Hepatocyte (in vitro differentiated cells): ENCODE measurements around the gene MARVELD2. TPM values are rescaled to one million over a fixed set of nuclear protein-coding genes. Genes with fewer than 3 reads are reported as not detected.

Experiments
- DNase-seq: peaks from one replicate; pipeline ENCODE4 v3.0.0-alpha.2; 2016; ENCODE audit warnings: low spot score
- H2AFZ ChIP-seq: fragments of 200-600 bp; sonication (generic); 2 replicates; pipeline ENCODE4 v1.6.0; 2016; ENCODE audit warnings: antibody characterized with exemption, mild to moderate bottlenecking
- H3K27ac ChIP-seq: fragments of 200-600 bp; sonication (generic); 2 replicates; pipeline ENCODE4 v1.5.1; 2016; ENCODE audit warnings: mild to moderate bottlenecking
- H3K27me3 ChIP-seq: fragments of 200-600 bp; sonication (generic); 2 replicates; pipeline ENCODE4 v1.6.1; 2016
- H3K36me3 ChIP-seq: fragments of 200-600 bp; sonication (generic); replicated peaks from 2 replicates; pipeline ENCODE4 v1.5.1; 2016; ENCODE audit warnings: low read depth; ENCODE audit not compliant: insufficient read depth
- H3K4me1 ChIP-seq: fragments of 200-600 bp; sonication (generic); 2 replicates; pipeline ENCODE4 v1.5.1; 2016; ENCODE audit warnings: mild to moderate bottlenecking, moderate library complexity; ENCODE audit not compliant: insufficient read depth
- H3K4me2 ChIP-seq: fragments of 200-600 bp; sonication (generic); 2 replicates; pipeline ENCODE4 v1.6.0; 2016
- H3K4me3 ChIP-seq: fragments of 200-600 bp; sonication (generic); 2 replicates; pipeline ENCODE4 v1.5.1; 2016; ENCODE audit warnings: mild to moderate bottlenecking
- H3K79me2 ChIP-seq: fragments of 200-600 bp; sonication (generic); 2 replicates; pipeline ENCODE4 v1.6.0; 2017; ENCODE audit warnings: mild to moderate bottlenecking
- H3K9me2 ChIP-seq: fragments of 200-600 bp; sonication (generic); replicated peaks from 2 replicates; pipeline ENCODE4 v1.6.0; 2017; ENCODE audit warnings: mild to moderate bottlenecking; ENCODE audit not compliant: insufficient read depth
- H3K9me3 ChIP-seq: fragments of 200-600 bp; sonication (generic); 2 replicates; pipeline ENCODE4 v1.5.1; 2016; ENCODE audit warnings: low read depth, mild to moderate bottlenecking
- H4K20me1 ChIP-seq: fragments of 200-600 bp; sonication (generic); 2 replicates; pipeline ENCODE4 v1.6.0; 2016; ENCODE audit warnings: mild to moderate bottlenecking; ENCODE audit not compliant: insufficient read depth, poor library complexity, severe bottlenecking
- EZH2 ChIP-seq: fragments of 200-600 bp; sonication (generic); IDR thresholded peaks from 2 replicates; pipeline ENCODE4 v1.6.1; 2016; ENCODE audit warnings: antibody characterized with exemption, mild to moderate bottlenecking, borderline replicate concordance
- EZH2phosphoT487 ChIP-seq: fragments of 200-600 bp; sonication (generic); IDR thresholded peaks from one replicate; pipeline ENCODE4 v1.6.1; 2018; ENCODE audit warnings: antibody characterized with exemption, mild to moderate bottlenecking, low read depth, moderate library complexity; ENCODE audit not compliant: unreplicated experiment, severe bottlenecking
- WGBS: methylation state at CpG from one replicate; pipeline ENCODE4 v1.1.6; 2016; ENCODE audit warnings: low lambda C conversion rate; ENCODE audit errors: missing lambda C conversion rate; 5-methylcytosine and 5-hydroxymethylcytosine counted together
- polyA plus RNA-seq: library from polyadenylated mRNA; unstranded; fragments of >200 nt; fragmentation: Nextera tagmentation; extraction: Ambion mirVana; gene quantifications from 2 replicates; pipeline ENCODE4 v1.2.1, GENCODE V29; 2016
- small RNA-seq: library from RNA; depleted of rRNA; stranded (forward); fragments of <200 nt; gene quantifications from one replicate; pipeline ENCODE3, GENCODE V24; 2014
- total RNA-seq: library from RNA; depleted of rRNA; stranded (reverse); fragments of >200 nt; gene quantifications from 2 replicates; pipeline ENCODE4 v1.2.3, GENCODE V29; 2014
- TF ChIP-seq, protein P1 (sequence below): fragments of 200-600 bp; sonication (generic); IDR thresholded peaks from 2 replicates; pipeline ENCODE4 v1.5.1; 2016; ENCODE audit warnings: antibody characterized with exemption, mild to moderate bottlenecking; ENCODE audit not compliant: poor library complexity

MARVELD2 gene
- total and polyA plus RNA-seq, 2 experiments from 2014 or later = 26.4 to 43.5 TPM

DNA sequence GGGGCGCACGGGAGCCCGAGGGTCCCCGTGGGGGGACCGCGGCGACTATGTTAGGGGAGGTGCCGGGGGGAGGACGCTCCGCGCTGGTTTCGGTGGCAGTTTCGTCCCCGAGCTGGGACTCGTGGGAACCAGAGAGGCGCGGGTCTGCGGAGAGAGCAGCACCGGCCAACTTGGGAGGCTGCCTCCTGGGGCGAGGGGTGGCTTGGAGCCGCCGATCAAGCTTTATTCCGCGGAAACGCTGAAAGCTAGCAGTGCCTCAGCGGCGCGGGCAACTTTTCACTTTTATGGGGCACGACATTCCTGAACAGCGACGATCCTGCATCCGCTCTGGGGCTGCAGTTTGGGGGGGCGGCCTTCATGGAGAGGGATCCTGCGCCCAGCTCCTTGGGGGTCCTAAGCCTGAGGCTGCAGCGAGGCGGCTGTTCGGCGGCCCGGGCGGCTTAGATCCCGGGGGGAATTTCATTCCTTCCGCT is 78.0 kb downstream of the MARVELD2 start:
- H3K79me2 ChIP-seq = peaks cover 50% of the 10 kb centered on the region
- H3K9me3 ChIP-seq = no peaks in the 10 kb centered on the region
- no peaks in the 10 kb centered on the region for H3K9me2 ChIP-seq
- H2AFZ ChIP-seq = peak overlapping the region; percentile 43
- no peaks in the 10 kb centered on the region for H3K36me3 ChIP-seq
- peak overlapping the region; percentile 100 for H3K27ac ChIP-seq
- H3K4me3 ChIP-seq = peak overlapping the region; percentile 77
- H3K27me3 ChIP-seq = peaks cover 4% of the 10 kb centered on the region
- no peaks in the 10 kb centered on the region for H4K20me1 ChIP-seq
- WGBS = 0% methylated on average over 33 of the region's 42 CpGs
- TF ChIP-seq EZH2 (no peak), EZH2phosphoT487 (no peak)
- TF ChIP-seq, protein P1, sequence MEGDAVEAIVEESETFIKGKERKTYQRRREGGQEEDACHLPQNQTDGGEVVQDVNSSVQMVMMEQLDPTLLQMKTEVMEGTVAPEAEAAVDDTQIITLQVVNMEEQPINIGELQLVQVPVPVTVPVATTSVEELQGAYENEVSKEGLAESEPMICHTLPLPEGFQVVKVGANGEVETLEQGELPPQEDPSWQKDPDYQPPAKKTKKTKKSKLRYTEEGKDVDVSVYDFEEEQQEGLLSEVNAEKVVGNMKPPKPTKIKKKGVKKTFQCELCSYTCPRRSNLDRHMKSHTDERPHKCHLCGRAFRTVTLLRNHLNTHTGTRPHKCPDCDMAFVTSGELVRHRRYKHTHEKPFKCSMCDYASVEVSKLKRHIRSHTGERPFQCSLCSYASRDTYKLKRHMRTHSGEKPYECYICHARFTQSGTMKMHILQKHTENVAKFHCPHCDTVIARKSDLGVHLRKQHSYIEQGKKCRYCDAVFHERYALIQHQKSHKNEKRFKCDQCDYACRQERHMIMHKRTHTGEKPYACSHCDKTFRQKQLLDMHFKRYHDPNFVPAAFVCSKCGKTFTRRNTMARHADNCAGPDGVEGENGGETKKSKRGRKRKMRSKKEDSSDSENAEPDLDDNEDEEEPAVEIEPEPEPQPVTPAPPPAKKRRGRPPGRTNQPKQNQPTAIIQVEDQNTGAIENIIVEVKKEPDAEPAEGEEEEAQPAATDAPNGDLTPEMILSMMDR = no peak
- no peak for DNase-seq
- peak overlapping the region; percentile 93 for H3K4me2 ChIP-seq
- H3K4me1 ChIP-seq = no peaks in the 10 kb centered on the region

GRCh38 chr5:69493396-69494133 is 78.6 kb downstream of the MARVELD2 start:
- Histone ChIP-seq H3K79me2 (peaks cover 56% of the 10 kb centered on the region), H3K27me3 (peaks cover 4% of the 10 kb centered on the region), H3K4me2 (peak overlapping the region; percentile 93), H3K4me1 (no peaks in the 10 kb centered on the region), H3K4me3 (peak overlapping the region; percentile 77), H3K9me3 (no peaks in the 10 kb centered on the region), H3K36me3 (no peaks in the 10 kb centered on the region), H3K27ac (peak overlapping the region; percentile 100), H3K9me2 (no peaks in the 10 kb centered on the region), H2AFZ (peak overlapping the region; percentile 43), H4K20me1 (no peaks in the 10 kb centered on the region)
- peak; percentile 72 for DNase-seq
- 1% methylated on average over 61 of the region's 62 CpGs for WGBS
- TF ChIP-seq EZH2 = peak; percentile 44
- TF ChIP-seq EZH2phosphoT487 = no peak
- TF ChIP-seq, protein P1 = no peak

Small RNA genes within 50 kb of the gene (small RNA-seq; reads per million reads assigned to genes)
- gene RN7SL616P (not detected), gene RPS27P14 (not detected)

Other genes with a start within 250 kb of the MARVELD2 start
- gene CCNB1, start 248.0 kb upstream of the MARVELD2 start, total RNA-seq = 35.4 and 39.2 TPM in 2 replicates
- 33.5 and 34.3 TPM in 2 replicates for gene CCNB1, start 248.0 kb upstream of the MARVELD2 start, polyA plus RNA-seq
- gene CENPH, start 225.5 kb upstream of the MARVELD2 start, total RNA-seq = 6.9 and 10.8 TPM in 2 replicates
- 3.7 and 3.8 TPM in 2 replicates for gene CENPH, start 225.5 kb upstream of the MARVELD2 start, polyA plus RNA-seq
- gene CDK7, start 180.2 kb upstream of the MARVELD2 start, total RNA-seq = 36.4 and 50.9 TPM in 2 replicates
- 40.4 and 41.1 TPM in 2 replicates for gene CDK7, start 180.2 kb upstream of the MARVELD2 start, polyA plus RNA-seq
- 0.28 and 0.37 TPM in 2 replicates for gene CCDC125, start 82.3 kb upstream of the MARVELD2 start, total RNA-seq
- 0.51 TPM in 1 of 2 replicates, not detected in the other for gene CCDC125, start 82.3 kb upstream of the MARVELD2 start, polyA plus RNA-seq
- 41.3 and 43.2 TPM in 2 replicates for gene AK6, start 45.6 kb upstream of the MARVELD2 start, total RNA-seq
- gene AK6, start 45.6 kb upstream of the MARVELD2 start, polyA plus RNA-seq = 74.1 and 89.7 TPM in 2 replicates
- 75.5 and 81.6 TPM in 2 replicates for gene TAF9, start 45.6 kb upstream of the MARVELD2 start, total RNA-seq
- gene TAF9, start 45.6 kb upstream of the MARVELD2 start, polyA plus RNA-seq = 112 and 126 TPM in 2 replicates
- gene RAD17, start 45.3 kb upstream of the MARVELD2 start, total RNA-seq = 20.2 and 33.8 TPM in 2 replicates
- gene RAD17, start 45.3 kb upstream of the MARVELD2 start, polyA plus RNA-seq = 21.3 and 21.7 TPM in 2 replicates
- 119 and 140 TPM in 2 replicates for gene OCLN, start 77.7 kb downstream of the MARVELD2 start, total RNA-seq
- 49.6 and 72.7 TPM in 2 replicates for gene OCLN, start 77.7 kb downstream of the MARVELD2 start, polyA plus RNA-seq
- gene GTF2H2C, start 145.1 kb downstream of the MARVELD2 start, total RNA-seq = 51.9 and 55.1 TPM in 2 replicates
- gene GTF2H2C, start 145.1 kb downstream of the MARVELD2 start, polyA plus RNA-seq = 22.2 and 24.8 TPM in 2 replicates